Heart right ventricle (tissue), 16 donors: ENCODE data around the gene THAP10. TPM values are rescaled to one million over a fixed set of nuclear protein-coding genes. Genes with fewer than 3 reads are reported as not detected.
"Not testable (repeated sequence)": the region's sequence is repeated elsewhere in the genome, so short reads cannot be mapped to it uniquely, and the experiment has no call there.

ENCODE experiments used
- ATAC-seq, 8 donors: fragments of 200-7000 bp; cut with Tn5 transposase; one replicate each; pipeline ENCODE4 v1.9.1; 2020; ENCODE audit warnings: mild to moderate bottlenecking in 8 of 8, moderate library complexity in 8 of 8, moderate number of reproducible peaks in 1 of 8
- DNase-seq, 2 donors: peaks; one replicate each; pipeline ENCODE4 v3.0.0-alpha.2; 2020
- H3K27ac ChIP-seq, 10 donors: fragments of 200-600 bp; sonication (generic) in 2 of 10; one replicate each; pipeline versions ENCODE4 v1.5.0 to v1.8.0; 2020 to 2022; ENCODE audit warnings: mild to moderate bottlenecking in 3 of 10
- H3K27me3 ChIP-seq, 7 donors: fragments of 200-600 bp; one replicate each; pipeline ENCODE4 v1.8.0; 2021 to 2022; ENCODE audit warnings: mild to moderate bottlenecking in 2 of 7
- H3K36me3 ChIP-seq, 9 donors: fragments of 200-600 bp; sonication (generic) in 1 of 9; one replicate each; pipeline versions ENCODE4 v1.5.0 to v1.8.0; 2020 to 2022; ENCODE audit warnings: mild to moderate bottlenecking in 2 of 9
- H3K4me1 ChIP-seq, 9 donors: fragments of 200-600 bp; sonication (generic) in 1 of 9; one replicate each; pipeline versions ENCODE4 v1.5.0 to v1.8.0; 2020 to 2022; ENCODE audit warnings: mild to moderate bottlenecking in 4 of 9
- H3K4me3 ChIP-seq, 10 donors: fragments of 200-600 bp; sonication (generic) in 2 of 10; one replicate each; pipeline versions ENCODE4 v1.5.0 to v1.8.0; 2020 to 2022; ENCODE audit warnings: mild to moderate bottlenecking in 7 of 10, moderate library complexity in 2 of 10
- H3K9me3 ChIP-seq, 11 donors: fragments of 200-600 bp in 10 of 11; sonication (generic) in 2 of 11; one replicate each; pipeline versions ENCODE4 v1.5.0 to v1.8.0; 2013 to 2022; ENCODE audit warnings: mild to moderate bottlenecking in 2 of 11, control low read depth in 1 of 11, moderate library complexity in 1 of 11
- CTCF ChIP-seq, 9 donors: fragments of 200-600 bp; sonication (generic) in 2 of 9; IDR thresholded peaks; one replicate each; pipeline versions ENCODE4 v1.5.0 to v1.8.0; 2021 to 2022; ENCODE audit warnings: antibody characterized with exemption in 9 of 9, mild to moderate bottlenecking in 5 of 9, moderate library complexity in 1 of 9
- WGBS, 2 donors: extraction: QIAGEN DNeasy Blood & Tissue Kit; methylation state at CpG; one replicate each; pipeline ENCODE4 v1.1.7; 2013; ENCODE audit warnings: inconsistent platforms in 1 of 2; 5-methylcytosine and 5-hydroxymethylcytosine counted together
- intact Hi-C, 10 donors: fragments of 100-400 bp; cut with DNase I; formaldehyde crosslinking; loops; one replicate each; pipeline versions ENCODE4 v1.11.1 to v1.14.2; 2022
- polyA plus RNA-seq, 2 donors: library from polyadenylated mRNA; stranded (reverse); fragments of 200-250 nt; gene quantifications; one replicate each; pipeline ENCODE4 v1.2.3, GENCODE V29; 2013
- total RNA-seq, 10 donors: library from RNA; stranded (reverse); fragmentation: NEBNext Ultra II Directional in 3 of 10; extraction: Animal tissue kit (Norgen Biotek cat#: 25700) in 3 of 10; gene quantifications; one replicate each; pipeline versions ENCODE4 v1.2.1 to v1.2.4, GENCODE V29; 2021 to 2023
- donor health status: Arrhythmogenic right ventricular cardiomyopathy.
- donor health status: ischemic (EF 13 %, LVEDD 7.1; RV severe dilation, severe dysfunction).
- donor health status: healthy with polysubstance abuse.
- donor health status: DM: no; HTN: yes; CAD: no.
- donor health status: DM: no; HTN: no; CAD: no.
- donor health status: ischemic (EF 25% LVEDD 6.9; RV normal size, moderate dysfunction).
- donor health status: ischemic (EF 25% LVEDD 5.7; RV mildly dilated, moderate dysfunction).
- donor health status: healthy.
- donor health status: DM: yes; HTN: yes; CAD: no.
- donor health status: Ischemic cardiomyopathy.
- donor health status: ischemic (EF 35%, LVEDD 5.7; RV mildly dilated, moderate dysfunction).
- donor health status: nonischemic (EF 11% LVEDD 7.7; RV severe dilation, severe dysfunction).
- donor health status: DM: yes; HTN: yes; CAD: no.
- donor health status: PGD.
- donor health status: ischemic (EF 29% LVEDD 5.4; RV normal size, mild dysfunction).
- donor health status: nonischemic (EF 23%, LVEDD 6.1; RV moderate dilation, normal function).

The THAP10 gene
- total and polyA plus RNA-seq, 12 donors, result 1.2 to 7.0 (median 4.4) TPM

GRCh38 chr15:70863450-70864218, 28.6 kb downstream of the THAP10 start:
- intact Hi-C loops, result loop anchor here in 1 of 10 donors (5.0 kb wide), 1 partner anchor 36 kb away; no protein-coding TSS in a partner anchor
- Histone ChIP-seq H3K9me3 (no peaks in the 10 kb centered on the region), H3K4me3 (no peak overlapping the region), H3K4me1 (peaks cover 0 to 30% (median 15%) of the 10 kb centered on the region in 9 donors), H3K27me3 (no peaks in the 10 kb centered on the region), H3K27ac (peak overlapping the region in 9 of 10 donors; percentile 31 to 76 (median 55)), H3K36me3 (no peaks in the 10 kb centered on the region)
- TF ChIP-seq CTCF (IDR thresholded peaks at IDR 0.05), result no peak
- WGBS, 2 donors, result 66 to 85% methylated on average over 4 of the region's 4 CpGs
- ATAC-seq, result peak in 7 of 8 donors; percentile 29 to 79 (median 57)
- DNase-seq, result no peak

- TF ChIP-seq CTCF (IDR thresholded peaks at IDR 0.05), result no peak
- no peak for ATAC-seq
- H3K27me3 ChIP-seq, result peaks cover 0 to 8% (median 0%) of the 10 kb centered on the region in 7 donors
- 90 to 95% methylated on average over 11 of the region's 11 CpGs for WGBS, 2 donors
- DNase-seq, result no peak
- no peaks in the 10 kb centered on the region for H3K36me3 ChIP-seq
- no peak overlapping the region for H3K4me3 ChIP-seq
- intact Hi-C loops, result loop anchor here in 1 of 10 donors (5.0 kb wide), 1 partner anchor 33 kb away; no protein-coding TSS in a partner anchor
- H3K9me3 ChIP-seq, result no peaks in the 10 kb centered on the region
- H3K4me1 ChIP-seq, result peaks cover 0 to 31% (median 14%) of the 10 kb centered on the region in 9 donors
- H3K27ac ChIP-seq, result no peak overlapping the region
Measured at GRCh38 chr15:70859998-70860397, 32.2 kb downstream of the THAP10 start.

GRCh38 chr15:70859322-70859908, 32.8 kb downstream of the THAP10 start:
- 84 to 89% methylated on average over 14 of the region's 14 CpGs for WGBS, 2 donors
- DNase-seq (no peak), ATAC-seq (no peak)
- peaks cover 0 to 14% (median 0%) of the 10 kb centered on the region in 7 donors for H3K27me3 ChIP-seq
- H3K36me3 ChIP-seq, result no peaks in the 10 kb centered on the region
- H3K4me1 ChIP-seq, result peaks cover 0 to 37% (median 17%) of the 10 kb centered on the region in 9 donors
- no peak overlapping the region for H3K4me3 ChIP-seq
- no peak for TF ChIP-seq CTCF (IDR thresholded peaks at IDR 0.05)
- intact Hi-C loops, result no loop called here
- peak overlapping the region in 3 of 10 donors; percentile 1 to 46 (median 20) for H3K27ac ChIP-seq
- no peaks in the 10 kb centered on the region for H3K9me3 ChIP-seq

GRCh38 chr15:70858614-70859321, 33.5 kb downstream of the THAP10 start:
- peaks cover 0 to 19% (median 0%) of the 10 kb centered on the region in 7 donors for H3K27me3 ChIP-seq
- WGBS, 2 donors, result 89 to 90% methylated on average over 9 of the region's 9 CpGs
- not testable (repeated sequence) for ATAC-seq

More at GRCh38 chr15:70858614-70859321, 33.5 kb downstream of the THAP10 start:
- H3K9me3 ChIP-seq, H3K36me3 ChIP-seq, intact Hi-C loops, DNase-seq, H3K4me3 ChIP-seq: not testable (repeated sequence)
- Histone ChIP-seq H3K4me1 (peaks cover 0 to 39% (median 19%) of the 10 kb centered on the region in 9 donors), H3K27ac (peak overlapping the region in 3 of 10 donors; percentile 1 to 46 (median 20))
